GM12878 (cell line): ENCODE data around the gene ZNF454. TPM values are rescaled to one million over a fixed set of nuclear protein-coding genes. Genes with fewer than 3 reads are reported as not detected.

Experiments
- BMI1 ChIP-seq: fragments of 450-650 bp; IDR thresholded peaks from 2 replicates; pipeline ENCODE4 v1.6.1; 2016; ENCODE audit warnings: mild to moderate bottlenecking, moderate library complexity, borderline replicate concordance
- SMARCA5 ChIP-seq: fragments of 450-650 bp; IDR thresholded peaks from 2 replicates; pipeline ENCODE4 v1.6.1; 2017; ENCODE audit warnings: mild to moderate bottlenecking
- polyA plus RNA-seq, 11 experiments: library from polyadenylated mRNA; depleted of rRNA in 4 of 11; unstranded in 6 of 11; stranded (reverse) in 5 of 11; fragments of >200 nt; fragmentation: Nextera tagmentation in 4 of 11; fragmentation: Illumina TruSeq in 1 of 11; extraction: Ambion mirVana in 4 of 11; extraction: Trizol in 1 of 11; gene quantifications; 1 replicate in 1 of 11; 2 replicates in 10 of 11; pipeline versions ENCODE4 v1.2.1 to v1.2.3, GENCODE V29; 2011 to 2016; ENCODE audit warnings: inconsistent platforms in 2 of 11, missing spikeins in 2 of 11, low read depth in 1 of 11
- total RNA-seq, 4 experiments: library from RNA; depleted of rRNA in 3 of 4; stranded (reverse); fragments of >200 nt in 3 of 4; fragmentation: Illumina TruSeq in 1 of 4; extraction: Trizol in 1 of 4; gene quantifications; 2 replicates each; pipeline versions ENCODE4 v1.2.1 to v1.2.3, GENCODE V29; 2013 to 2021
- TF ChIP-seq, protein P1 (sequence below): fragments of 150-350 bp; IDR thresholded peaks from 2 replicates; pipeline ENCODE4 v1.6.1; 2014; ENCODE audit warnings: mild to moderate bottlenecking, low read depth, low read length
- TF ChIP-seq, protein P2 (sequence below): fragments of 450-650 bp; formaldehyde crosslinking; IDR thresholded peaks from 2 replicates; pipeline ENCODE4 v1.4.0; 2020; ENCODE audit warnings: mild to moderate bottlenecking, moderate library complexity

ZNF454 gene
- total and polyA plus RNA-seq, 10 of the 15 experiments (the other 5 are each of a cell fraction or from before 2014, with no cell fraction given), result not detected

DNA sequence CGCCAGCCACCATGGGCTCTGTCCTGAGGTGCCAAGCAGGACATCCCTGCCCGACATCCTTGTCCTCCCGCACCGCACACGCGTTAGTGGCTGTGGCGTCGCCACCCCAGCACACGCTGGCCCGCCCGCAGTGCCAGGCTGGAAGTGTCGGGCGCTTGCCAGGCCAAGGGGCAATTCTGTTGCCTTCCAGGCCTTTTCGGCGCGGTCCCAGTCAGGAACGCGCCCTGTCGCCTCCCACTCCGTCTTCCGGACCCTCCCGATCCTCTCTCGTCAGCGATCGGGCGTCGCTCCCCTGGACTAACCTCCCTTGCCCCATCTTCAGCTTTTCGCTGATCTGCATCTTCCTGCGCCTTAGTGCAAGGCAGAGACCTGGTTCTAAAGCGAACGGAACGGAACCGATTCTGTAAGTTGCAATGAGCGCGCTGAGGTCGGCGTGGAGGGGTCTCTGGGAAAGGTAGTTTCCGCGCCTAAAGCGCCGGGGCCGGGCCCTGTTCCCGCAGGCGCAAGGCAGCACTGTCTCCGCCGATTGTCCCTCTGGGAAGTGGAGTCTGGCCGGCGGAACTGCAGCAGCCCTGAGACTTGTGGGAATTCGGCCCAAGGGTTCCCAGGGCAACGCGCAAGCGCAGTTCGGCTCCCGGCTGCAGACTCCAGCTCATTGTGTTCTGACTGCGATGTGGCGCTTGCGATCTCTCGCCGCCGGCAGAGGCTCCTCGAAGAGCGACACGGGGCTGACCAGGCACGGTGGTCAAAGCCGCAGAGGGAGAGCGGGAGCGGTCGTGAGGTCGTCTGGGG is at the start of gene ZNF454 (continued):
- TF ChIP-seq BMI1 (no peak), SMARCA5 (no peak)
- TF ChIP-seq, protein P1, sequence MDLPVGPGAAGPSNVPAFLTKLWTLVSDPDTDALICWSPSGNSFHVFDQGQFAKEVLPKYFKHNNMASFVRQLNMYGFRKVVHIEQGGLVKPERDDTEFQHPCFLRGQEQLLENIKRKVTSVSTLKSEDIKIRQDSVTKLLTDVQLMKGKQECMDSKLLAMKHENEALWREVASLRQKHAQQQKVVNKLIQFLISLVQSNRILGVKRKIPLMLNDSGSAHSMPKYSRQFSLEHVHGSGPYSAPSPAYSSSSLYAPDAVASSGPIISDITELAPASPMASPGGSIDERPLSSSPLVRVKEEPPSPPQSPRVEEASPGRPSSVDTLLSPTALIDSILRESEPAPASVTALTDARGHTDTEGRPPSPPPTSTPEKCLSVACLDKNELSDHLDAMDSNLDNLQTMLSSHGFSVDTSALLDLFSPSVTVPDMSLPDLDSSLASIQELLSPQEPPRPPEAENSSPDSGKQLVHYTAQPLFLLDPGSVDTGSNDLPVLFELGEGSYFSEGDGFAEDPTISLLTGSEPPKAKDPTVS, result no peak
- TF ChIP-seq, protein P2, sequence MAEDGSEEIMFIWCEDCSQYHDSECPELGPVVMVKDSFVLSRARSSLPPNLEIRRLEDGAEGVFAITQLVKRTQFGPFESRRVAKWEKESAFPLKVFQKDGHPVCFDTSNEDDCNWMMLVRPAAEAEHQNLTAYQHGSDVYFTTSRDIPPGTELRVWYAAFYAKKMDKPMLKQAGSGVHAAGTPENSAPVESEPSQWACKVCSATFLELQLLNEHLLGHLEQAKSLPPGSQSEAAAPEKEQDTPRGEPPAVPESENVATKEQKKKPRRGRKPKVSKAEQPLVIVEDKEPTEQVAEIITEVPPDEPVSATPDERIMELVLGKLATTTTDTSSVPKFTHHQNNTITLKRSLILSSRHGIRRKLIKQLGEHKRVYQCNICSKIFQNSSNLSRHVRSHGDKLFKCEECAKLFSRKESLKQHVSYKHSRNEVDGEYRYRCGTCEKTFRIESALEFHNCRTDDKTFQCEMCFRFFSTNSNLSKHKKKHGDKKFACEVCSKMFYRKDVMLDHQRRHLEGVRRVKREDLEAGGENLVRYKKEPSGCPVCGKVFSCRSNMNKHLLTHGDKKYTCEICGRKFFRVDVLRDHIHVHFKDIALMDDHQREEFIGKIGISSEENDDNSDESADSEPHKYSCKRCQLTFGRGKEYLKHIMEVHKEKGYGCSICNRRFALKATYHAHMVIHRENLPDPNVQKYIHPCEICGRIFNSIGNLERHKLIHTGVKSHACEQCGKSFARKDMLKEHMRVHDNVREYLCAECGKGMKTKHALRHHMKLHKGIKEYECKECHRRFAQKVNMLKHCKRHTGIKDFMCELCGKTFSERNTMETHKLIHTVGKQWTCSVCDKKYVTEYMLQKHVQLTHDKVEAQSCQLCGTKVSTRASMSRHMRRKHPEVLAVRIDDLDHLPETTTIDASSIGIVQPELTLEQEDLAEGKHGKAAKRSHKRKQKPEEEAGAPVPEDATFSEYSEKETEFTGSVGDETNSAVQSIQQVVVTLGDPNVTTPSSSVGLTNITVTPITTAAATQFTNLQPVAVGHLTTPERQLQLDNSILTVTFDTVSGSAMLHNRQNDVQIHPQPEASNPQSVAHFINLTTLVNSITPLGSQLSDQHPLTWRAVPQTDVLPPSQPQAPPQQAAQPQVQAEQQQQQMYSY, result no peak
